Stimulated activated CD4-positive, alpha-beta T cell treated with anti-CD3 and anti-CD28 coated beads, Interleukin-4, amount 100 ng/mL, for 4 hours (primary cell): Measurements from ENCODE around the gene LRRTM1.

Experiments
- DNase-seq, 2 experiments: peaks; one replicate each; pipeline ENCODE4 v3.0.0-alpha.2; 2020

Gene LRRTM1

GRCh38 chr2:80303909-80304837 lies at the start of gene LRRTM1:
Gene LRRTM1, minus strand, starts transcription at chr2:80304752. Its CDS starts 933 bp downstream, at chr2:80303819.
- DNase-seq = no peak

GRCh38 chr2:80351231-80351630 lies 46.7 kb upstream of the LRRTM1 start:
- DNase-seq = no peak

GRCh38 chr2:80348953-80349352 lies 44.4 kb upstream of the LRRTM1 start:
- DNase-seq = no peak

GRCh38 chr2:80348078-80348477 lies 43.5 kb upstream of the LRRTM1 start:
- no peak for DNase-seq

GRCh38 chr2:80340022-80340421 lies 35.5 kb upstream of the LRRTM1 start:
- no peak for DNase-seq

GRCh38 chr2:80338794-80339193 lies 34.2 kb upstream of the LRRTM1 start:
- no peak for DNase-seq

GRCh38 chr2:80335411-80335810 lies 30.9 kb upstream of the LRRTM1 start:
- no peak for DNase-seq

GRCh38 chr2:80333886-80334285 lies 29.3 kb upstream of the LRRTM1 start:
- no peak for DNase-seq

- DNase-seq = no peak
Observed at GRCh38 chr2:80330527-80331450, 26.2 kb upstream of the LRRTM1 start.

GRCh38 chr2:80329491-80329890 lies 24.9 kb upstream of the LRRTM1 start:
- no peak for DNase-seq

GRCh38 chr2:80328159-80328571 lies 23.6 kb upstream of the LRRTM1 start:
- no peak for DNase-seq

GRCh38 chr2:80326861-80327260 lies 22.3 kb upstream of the LRRTM1 start:
- no peak for DNase-seq

- DNase-seq = no peak
Observed at GRCh38 chr2:80326214-80326613, 21.7 kb upstream of the LRRTM1 start.

- DNase-seq = no peak
Observed at GRCh38 chr2:80324525-80324924, 20.0 kb upstream of the LRRTM1 start.

GRCh38 chr2:80323610-80324009 lies 19.1 kb upstream of the LRRTM1 start:
- no peak for DNase-seq

- no peak for DNase-seq
Observed at GRCh38 chr2:80322958-80323357, 18.4 kb upstream of the LRRTM1 start.

- DNase-seq = no peak
Observed at GRCh38 chr2:80322311-80322920, 17.9 kb upstream of the LRRTM1 start.

- no peak for DNase-seq
Observed at GRCh38 chr2:80312282-80312839, 7.8 kb upstream of the LRRTM1 start.

GRCh38 chr2:80311304-80311703 lies 6.8 kb upstream of the LRRTM1 start:
- DNase-seq = no peak

GRCh38 chr2:80303006-80303908 lies 1.3 kb downstream of the LRRTM1 start:
- no peak for DNase-seq

- DNase-seq = no peak
Observed at GRCh38 chr2:80302314-80303005, 2.1 kb downstream of the LRRTM1 start.
